SIG-M5 treated with dmso at 0.1 percent for 504 hours (cell line): ENCODE measurements around the gene NBPF11.
"Not testable (repeated sequence)": the region's sequence is repeated elsewhere in the genome, so short reads cannot be mapped to it uniquely, and the experiment has no call there.

Source experiments
- DNase-seq: peaks from one replicate; lab custom pipeline; 2025; ENCODE audit not compliant: unreplicated experiment; lab: John Stamatoyannopoulos, UW

Gene NBPF11

GRCh38 chr1:148151911-148152656 is at the start of gene NBPF11:
NBPF11 (minus strand) TSS chr1:148152281; CDS start chr1:148127003, 25,278 bp downstream.
- peak; percentile 83 for DNase-seq

GRCh38 chr1:148197396-148197795 is 45.3 kb upstream of the NBPF11 start:
- not testable (repeated sequence) for DNase-seq

GRCh38 chr1:148196949-148197348 is 44.9 kb upstream of the NBPF11 start:
- DNase-seq: not testable (repeated sequence)

GRCh38 chr1:148195115-148195514 is 43.0 kb upstream of the NBPF11 start:
- not testable (repeated sequence) for DNase-seq

- not testable (repeated sequence) for DNase-seq
These were observed 36.7 kb upstream of the NBPF11 start for GRCh38 chr1:148188768-148189167.

GRCh38 chr1:148178682-148179081 is 26.6 kb upstream of the NBPF11 start:
- DNase-seq: not testable (repeated sequence)

GRCh38 chr1:148175414-148175813 is 23.3 kb upstream of the NBPF11 start:
- DNase-seq: not testable (repeated sequence)

- not testable (repeated sequence) for DNase-seq
These were observed 19.9 kb upstream of the NBPF11 start for GRCh38 chr1:148171995-148172394.

- DNase-seq: no peak
These were observed 14.7 kb upstream of the NBPF11 start for GRCh38 chr1:148166558-148167492.

GRCh38 chr1:148162363-148162762 is 10.3 kb upstream of the NBPF11 start:
- no peak for DNase-seq

- no peak for DNase-seq
These were observed 9.2 kb upstream of the NBPF11 start for GRCh38 chr1:148161053-148161901.

GRCh38 chr1:148160343-148161052 is 8.4 kb upstream of the NBPF11 start:
- DNase-seq: no peak

GRCh38 chr1:148160048-148160342 is 7.9 kb upstream of the NBPF11 start:
- no peak for DNase-seq

GRCh38 chr1:148158341-148159003 is 6.4 kb upstream of the NBPF11 start:
- no peak for DNase-seq

- DNase-seq: not testable (repeated sequence)
These were observed 5.7 kb upstream of the NBPF11 start for GRCh38 chr1:148157803-148158202.

GRCh38 chr1:148155494-148156275 is 3.6 kb upstream of the NBPF11 start:
- DNase-seq: not testable (repeated sequence)

- not testable (repeated sequence) for DNase-seq
These were observed 714 bp upstream of the NBPF11 start for GRCh38 chr1:148152795-148153194.

GRCh38 chr1:148151371-148151819 is 686 bp downstream of the NBPF11 start:
- not testable (repeated sequence) for DNase-seq

- DNase-seq: not testable (repeated sequence)
These were observed 1.1 kb downstream of the NBPF11 start for GRCh38 chr1:148150945-148151344.
